Activated CD4-positive, alpha-beta T cell treated with anti-CD3 and anti-CD28 coated beads for 24 hours (primary cell): ENCODE results near the gene CPTP.

ENCODE experiments used
- DNase-seq, 2 donors: peaks; one replicate each; pipeline ENCODE4 v3.0.0-alpha.2; 2020; ENCODE audit warnings: low read depth in 2 of 2

The CPTP gene

GRCh38 chr1:1292442-1292779 is 32.2 kb upstream of the CPTP start:
- DNase-seq: no peak

- DNase-seq: no peak
Measured at GRCh38 chr1:1292851-1293250, 31.8 kb upstream of the CPTP start.

DNA sequence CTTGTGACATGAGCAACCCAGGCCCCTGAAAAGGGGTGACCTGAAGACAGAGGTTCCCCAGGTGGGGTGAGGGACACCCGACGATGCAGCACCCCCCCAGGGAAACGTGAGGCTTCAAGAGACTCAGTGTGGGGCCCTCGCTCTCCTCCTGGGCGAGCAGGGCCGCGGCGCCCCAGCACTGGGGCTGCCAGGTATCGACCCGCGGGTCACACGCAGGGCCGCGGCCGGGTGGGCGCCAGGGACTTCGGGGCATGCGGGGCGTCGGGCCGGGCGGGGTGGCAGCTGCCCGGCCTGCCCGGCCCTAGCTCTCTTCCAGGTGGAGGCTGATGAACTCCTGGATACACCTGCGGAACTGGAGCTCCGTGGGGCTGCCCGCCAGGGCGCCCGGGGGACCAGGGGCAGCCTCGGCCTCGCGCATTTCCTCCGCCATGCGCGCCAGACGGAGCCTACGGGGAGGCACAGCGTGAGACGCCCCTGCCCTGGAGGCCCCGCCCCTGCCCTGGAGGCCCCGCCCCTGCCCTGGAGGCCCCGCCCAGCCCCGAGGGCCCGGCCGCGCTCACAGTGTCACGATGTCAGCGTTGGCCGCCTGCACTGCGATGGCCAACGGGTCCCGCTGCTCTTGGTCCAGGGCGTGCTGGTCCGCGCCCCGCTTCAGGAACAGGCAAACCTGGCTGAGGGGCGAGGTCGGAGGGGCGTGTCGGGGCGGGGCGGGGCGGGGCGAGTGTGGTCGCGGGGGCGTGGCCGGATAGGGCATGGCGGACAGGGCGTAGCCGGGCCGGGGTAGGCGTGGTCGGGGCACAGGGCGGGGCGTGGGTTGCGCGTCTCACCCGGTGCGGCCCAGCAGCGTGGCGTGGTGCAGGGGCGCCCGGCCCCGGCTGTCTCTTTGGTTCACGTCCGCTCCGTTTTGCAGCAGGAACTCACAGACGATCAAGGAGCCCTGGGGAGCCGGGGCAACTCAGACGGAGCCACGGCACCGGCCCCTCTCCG is 31.0 kb upstream of the CPTP start:
- DNase-seq: no peak

- DNase-seq: no peak
Measured at GRCh38 chr1:1294250-1294890, 30.2 kb upstream of the CPTP start.

GRCh38 chr1:1295154-1295923 is 29.3 kb upstream of the CPTP start:
- no peak for DNase-seq

- DNase-seq: no peak
Measured at GRCh38 chr1:1296070-1297061, 28.2 kb upstream of the CPTP start.

GRCh38 chr1:1297802-1298424 is 26.7 kb upstream of the CPTP start:
- no peak for DNase-seq

DNA sequence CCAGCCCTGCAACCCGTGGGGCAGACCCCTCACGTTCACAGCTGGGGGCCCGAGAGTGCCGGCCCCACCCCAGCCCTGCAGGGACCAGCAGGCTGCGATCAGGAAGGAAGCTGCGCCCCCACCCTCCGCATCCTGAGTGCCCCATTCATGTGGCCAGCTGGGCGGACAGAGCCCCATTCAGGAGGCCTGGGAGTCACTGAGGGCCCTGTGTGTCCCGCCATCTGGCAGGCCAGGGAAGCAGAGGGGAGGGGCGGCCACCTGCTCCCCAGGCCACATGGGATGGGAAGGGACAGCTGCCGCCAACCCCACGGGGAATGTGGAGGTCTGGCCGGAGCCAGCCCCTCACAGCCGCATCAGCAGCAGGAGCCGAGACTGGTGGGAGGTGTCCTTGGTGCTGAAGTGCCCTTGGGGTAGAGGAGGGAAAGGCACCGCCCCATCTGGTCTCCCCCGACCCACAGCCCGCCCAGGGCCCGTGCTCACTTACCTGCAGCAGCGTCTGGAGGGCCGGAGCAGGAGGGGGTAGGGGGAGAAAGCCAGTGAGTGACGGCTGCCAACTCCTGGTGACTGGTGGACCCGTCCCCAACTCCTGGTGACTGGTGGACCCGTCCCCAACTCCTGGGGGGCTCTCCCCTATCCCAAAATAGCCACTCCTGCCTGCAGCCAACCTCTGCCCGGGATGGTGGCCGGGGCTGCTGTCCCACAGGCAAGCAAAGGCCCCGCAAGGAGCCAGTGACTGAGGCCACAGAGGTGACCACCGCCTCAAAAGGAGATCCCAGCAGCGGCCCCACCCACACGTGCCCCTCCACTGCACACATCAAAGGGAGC is 25.5 kb upstream of the CPTP start:
- DNase-seq: no peak

DNA sequence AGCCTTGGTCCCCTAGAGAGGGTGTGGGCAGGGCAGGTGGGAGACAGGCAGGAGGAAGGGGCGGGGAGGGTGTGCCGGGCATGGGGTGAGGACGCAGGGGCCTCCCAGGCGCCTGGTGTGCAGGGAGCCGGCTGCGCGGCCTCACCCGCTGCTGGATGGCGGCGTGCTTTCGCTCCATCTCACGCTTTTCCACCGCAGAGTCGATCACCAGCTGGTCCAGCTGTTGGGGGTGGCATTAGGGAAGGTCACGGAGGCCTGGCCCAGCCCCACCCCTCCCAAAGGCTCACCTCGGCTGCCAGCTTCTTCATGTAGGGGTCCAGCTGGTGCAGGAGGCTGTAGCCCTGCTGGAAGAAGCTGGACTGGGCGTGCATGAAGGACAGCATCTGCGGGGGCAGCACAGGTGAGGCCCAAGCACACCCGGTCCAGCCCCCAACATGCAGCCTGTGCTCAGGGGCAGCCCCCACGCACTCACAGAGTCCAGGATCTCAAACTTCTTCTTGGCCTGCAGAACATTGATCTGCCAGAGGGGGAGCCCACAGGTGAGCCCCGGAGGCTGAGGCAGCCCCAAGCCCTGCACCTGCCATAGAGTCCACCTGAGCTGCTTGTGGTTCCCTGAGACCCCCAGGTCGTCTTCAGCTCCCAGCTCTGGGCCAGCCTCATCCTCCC is 24.8 kb upstream of the CPTP start:
- no peak for DNase-seq

- no peak for DNase-seq
Measured at GRCh38 chr1:1300352-1300739, 24.3 kb upstream of the CPTP start.

- no peak for DNase-seq
Measured at GRCh38 chr1:1302006-1302430, 22.6 kb upstream of the CPTP start.

- no peak for DNase-seq
Measured at GRCh38 chr1:1302951-1303509, 21.6 kb upstream of the CPTP start.

GRCh38 chr1:1303736-1304135 is 20.9 kb upstream of the CPTP start:
- no peak for DNase-seq

GRCh38 chr1:1304331-1305299 is 20.0 kb upstream of the CPTP start:
- DNase-seq: no peak

GRCh38 chr1:1305300-1306069 is 19.1 kb upstream of the CPTP start:
- peak in 1 of 2 donors; percentile 57 for DNase-seq

DNA sequence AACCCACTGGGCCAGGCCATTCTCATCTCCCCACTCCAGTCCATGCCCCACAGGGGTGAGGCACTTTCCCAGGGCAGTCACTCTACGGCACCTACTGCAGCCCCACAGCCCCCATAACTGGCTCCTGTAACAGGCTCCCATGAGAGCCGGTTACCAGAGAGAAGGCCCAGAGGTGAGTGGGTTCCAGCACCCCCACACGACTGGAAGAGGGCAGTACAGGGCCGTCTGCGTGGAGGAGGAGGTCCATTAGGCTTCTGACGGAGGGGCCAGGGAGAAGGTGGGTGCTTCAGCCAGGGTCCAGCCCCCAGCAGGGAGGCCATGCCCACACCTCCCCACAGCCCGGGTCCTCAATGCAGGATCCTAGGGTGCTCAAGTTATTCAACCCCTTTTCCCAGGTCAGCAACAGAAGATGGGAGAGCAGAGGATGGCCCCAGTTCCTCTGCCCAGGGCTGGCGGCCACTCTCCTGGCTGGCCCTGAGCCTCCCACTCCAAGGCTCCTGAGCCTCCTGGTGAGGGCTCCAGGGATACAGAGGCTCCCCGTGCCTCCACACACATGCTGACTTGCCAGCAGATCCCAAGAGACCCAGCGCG is 18.4 kb upstream of the CPTP start:
- no peak for DNase-seq
